HG02840 (cell line): Measurements from ENCODE around the gene ZBED2.
A peak's percentile ranks its signal among the peaks of the same experiment; 100 is the strongest.

ENCODE experiments used
- ATAC-seq: cut with Tn5 transposase; IDR thresholded peaks from one replicate; pipeline ENCODE4 v1.9.1; 2021; ENCODE audit warnings: mild to moderate bottlenecking, moderate library complexity, moderate number of reproducible peaks; ENCODE audit not compliant: unreplicated experiment, low FRiP score

Gene ZBED2

DNA sequence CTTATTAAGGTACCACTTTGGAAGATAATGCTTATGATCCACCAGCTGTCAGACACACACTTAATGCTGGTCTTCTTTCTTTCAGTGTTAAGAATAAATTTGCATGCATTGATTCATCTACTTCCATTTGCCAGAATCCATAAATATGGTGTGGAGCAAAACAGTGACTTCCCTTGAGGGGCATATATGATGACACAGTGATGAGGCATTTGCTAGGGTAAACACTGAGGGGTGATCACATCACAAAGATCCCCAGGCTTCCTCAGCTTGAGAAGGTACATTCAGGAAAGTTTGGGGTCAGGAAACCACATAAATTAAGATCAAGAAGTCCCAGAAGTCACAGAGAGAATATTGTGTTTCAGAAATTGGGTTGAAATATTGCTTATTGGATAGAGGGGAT, 9.9 kb upstream of the ZBED2 start:
- no peak for ATAC-seq

DNA sequence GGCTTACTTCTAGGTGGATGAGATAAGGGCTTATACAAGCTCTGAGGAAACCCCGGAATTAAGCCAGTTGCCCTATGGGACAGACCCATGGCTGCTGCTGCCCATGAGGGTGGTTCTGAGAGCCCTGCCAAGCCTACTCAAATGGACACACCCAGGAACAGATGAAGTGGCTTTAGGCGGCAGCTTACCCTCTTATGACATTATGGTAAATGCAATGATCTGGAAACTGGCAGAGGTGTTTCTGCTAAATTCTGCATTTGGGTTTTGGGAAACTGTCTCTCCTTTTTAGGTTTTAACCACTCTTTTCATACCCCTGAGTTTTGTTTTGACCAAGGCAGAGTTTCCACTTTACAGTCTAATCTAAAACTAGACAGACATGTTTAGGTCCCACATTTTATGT, 9.0 kb upstream of the ZBED2 start:
- ATAC-seq, result no peak

DNA sequence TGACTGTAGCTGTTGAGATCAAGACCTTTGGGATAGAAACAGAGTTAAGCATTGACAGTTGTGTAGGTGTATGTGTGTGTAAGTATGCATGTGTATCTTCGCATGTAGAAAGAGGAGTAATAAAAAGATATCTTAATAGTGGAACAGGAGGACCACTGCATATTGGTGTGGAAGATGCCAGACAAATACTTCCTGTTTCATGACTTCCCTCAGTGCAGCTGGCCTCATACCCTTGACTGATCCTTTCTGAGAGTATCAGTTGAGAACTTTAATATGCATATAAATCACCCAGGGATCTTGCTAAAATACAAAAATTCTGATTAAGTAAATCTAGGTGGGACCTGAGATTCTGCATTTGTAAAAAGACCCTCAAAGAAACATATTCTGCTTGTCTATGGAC, 8.5 kb upstream of the ZBED2 start:
- ATAC-seq, result no peak

DNA sequence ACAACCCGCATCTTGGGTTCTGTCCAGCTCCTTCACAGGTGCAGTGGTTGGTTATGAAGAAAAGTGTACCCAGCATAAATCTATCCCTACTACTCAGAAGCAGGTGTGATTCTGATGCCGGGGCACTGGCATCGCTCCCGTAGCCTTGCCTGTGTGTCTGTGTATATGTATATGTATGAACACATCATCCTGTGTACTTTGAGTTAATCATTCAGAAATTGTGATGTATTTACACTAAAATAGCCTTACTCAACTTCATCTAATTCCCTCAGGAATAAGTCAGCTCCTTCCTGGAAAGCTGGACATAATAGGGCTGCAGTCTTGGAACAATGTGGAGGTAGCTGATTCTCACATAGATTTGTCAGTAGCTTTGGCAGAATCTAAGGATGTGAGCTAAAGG, 6.7 kb upstream of the ZBED2 start:
- ATAC-seq, result no peak

DNA sequence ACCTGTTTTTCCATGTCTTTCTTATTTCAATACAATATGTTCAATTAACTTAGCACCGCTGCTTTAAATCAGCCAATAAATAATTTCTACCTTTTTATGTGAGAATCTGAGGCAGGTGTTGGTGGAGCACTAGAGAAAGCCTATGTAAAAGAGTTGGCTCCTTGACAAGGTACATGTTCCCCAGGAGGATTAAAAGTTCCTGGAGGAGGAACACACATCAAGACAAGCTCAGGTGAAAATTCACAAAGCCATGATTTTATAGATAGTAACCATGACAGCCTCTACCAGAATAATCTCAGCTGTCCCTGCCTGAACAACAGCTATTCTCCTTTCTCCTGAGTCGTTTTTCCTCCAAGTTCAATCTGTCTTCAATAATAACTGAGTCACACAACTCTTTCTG, 3.4 kb upstream of the ZBED2 start:
- no peak for ATAC-seq

DNA sequence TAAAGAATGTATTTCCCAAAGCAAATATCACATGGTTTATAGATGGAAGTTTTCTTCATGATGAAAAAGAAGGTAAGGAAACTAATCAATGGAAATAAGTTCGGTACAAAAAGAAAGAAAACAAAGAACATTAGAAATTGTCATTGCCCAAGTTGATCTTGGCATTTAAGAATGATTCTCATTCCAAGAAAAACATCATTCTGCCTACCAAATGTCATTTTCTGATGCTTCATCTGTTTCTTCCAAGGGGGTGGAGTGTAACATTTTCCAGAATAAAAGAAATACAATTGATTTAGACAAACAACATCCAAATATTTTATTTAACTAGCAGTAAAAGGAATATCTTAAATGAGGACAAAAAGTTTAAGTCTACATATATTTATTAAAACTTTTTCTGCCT, 3.0 kb upstream of the ZBED2 start:
- no peak for ATAC-seq

DNA sequence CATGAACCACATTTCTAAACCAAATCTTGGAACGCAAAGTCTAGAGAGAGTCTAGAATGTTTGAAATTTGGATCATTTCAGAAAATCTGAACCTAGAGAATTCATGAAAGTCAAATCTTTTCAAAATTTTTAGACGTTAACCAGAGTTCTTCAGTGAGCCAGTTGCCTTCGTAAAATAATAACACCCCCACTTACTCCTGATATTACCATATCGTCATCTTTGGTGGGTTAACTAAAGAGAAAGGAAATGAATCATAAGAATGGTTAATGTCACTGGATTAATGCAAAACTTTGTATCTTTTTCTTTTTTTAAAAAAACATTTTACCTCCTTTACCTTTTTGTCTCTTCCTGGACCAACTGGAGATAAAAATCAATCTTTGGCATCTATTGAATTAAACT, 1.2 kb upstream of the ZBED2 start:
- no peak for ATAC-seq

DNA sequence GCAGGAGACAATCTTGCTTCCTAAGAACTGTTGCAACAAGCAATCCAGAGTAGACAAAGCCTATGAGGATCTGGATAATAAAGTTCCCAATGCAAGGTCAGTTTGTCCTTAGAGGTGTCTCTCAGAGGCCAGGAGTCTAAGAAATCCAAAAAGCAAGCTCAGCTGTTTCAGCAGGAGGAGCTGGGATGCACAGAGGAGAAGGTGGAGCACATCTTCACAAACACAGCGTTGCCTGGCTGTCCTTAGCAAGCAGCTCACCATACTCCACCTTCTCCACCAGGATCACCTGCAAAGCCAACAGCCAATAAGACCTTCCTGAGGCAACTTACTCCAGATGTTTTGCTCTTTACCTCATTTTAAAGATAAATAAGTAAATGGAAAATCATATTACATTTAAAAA, 365 bp downstream of the ZBED2 start:
- peak; percentile 7 for ATAC-seq

DNA sequence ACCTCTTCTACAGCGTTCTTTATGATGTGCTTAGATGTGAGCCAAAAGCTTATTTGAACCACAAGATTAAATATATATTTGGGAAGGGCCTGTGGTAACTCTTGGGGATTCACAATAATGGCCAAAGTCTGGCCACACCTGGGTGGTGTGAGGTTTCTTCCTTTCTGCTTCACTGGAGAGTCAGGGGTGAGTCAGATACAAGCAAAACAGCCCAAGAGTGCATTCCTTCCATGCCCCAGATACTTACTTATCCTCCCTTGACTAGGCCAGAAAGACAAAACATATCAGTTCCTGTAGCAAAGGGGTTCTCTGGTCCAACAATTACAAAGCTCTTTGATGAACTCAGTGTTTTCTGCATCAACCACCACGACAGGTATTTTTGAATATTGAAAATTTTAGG, 941 bp downstream of the ZBED2 start:
- ATAC-seq, result peak; percentile 68

DNA sequence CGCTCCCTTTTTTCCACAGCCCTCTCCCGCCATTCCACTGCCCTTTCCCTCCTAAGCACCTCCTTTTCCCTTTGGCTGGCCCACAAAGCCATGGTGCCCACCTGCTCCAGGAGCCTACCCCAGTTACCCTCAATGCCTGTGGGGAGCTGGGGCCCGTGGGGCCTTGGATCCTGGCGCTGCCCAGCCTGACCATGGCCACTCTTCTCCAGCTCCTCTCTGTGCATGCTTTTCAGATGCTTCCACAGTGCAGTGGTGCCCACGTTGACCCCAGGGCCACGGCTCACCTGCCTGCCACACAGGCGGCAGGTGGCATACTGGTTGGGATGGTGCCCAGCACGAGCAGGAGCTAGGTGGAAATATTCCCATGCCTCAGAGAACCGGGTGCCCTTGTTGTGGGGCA, 1.5 kb downstream of the ZBED2 start:
- ATAC-seq, result no peak

DNA sequence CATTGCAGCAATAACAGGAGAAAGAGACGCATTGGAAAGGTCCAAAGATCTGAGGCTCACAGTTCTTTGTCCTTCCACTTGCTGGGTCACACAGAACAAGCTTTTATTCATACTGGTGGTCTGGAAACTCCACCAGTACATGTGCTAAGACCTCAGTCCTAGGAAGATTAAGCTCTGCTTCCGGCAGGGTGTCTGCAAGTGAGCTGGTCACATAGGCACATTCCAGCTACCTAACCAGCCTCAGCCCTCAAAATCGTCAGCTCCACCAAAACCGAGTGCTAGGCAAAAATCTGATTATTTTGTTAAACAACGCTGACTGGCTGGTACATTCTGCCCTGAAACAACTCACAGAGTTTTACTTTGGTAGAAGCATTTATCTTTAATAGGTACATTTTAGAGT, 2.2 kb downstream of the ZBED2 start:
- ATAC-seq, result no peak

DNA sequence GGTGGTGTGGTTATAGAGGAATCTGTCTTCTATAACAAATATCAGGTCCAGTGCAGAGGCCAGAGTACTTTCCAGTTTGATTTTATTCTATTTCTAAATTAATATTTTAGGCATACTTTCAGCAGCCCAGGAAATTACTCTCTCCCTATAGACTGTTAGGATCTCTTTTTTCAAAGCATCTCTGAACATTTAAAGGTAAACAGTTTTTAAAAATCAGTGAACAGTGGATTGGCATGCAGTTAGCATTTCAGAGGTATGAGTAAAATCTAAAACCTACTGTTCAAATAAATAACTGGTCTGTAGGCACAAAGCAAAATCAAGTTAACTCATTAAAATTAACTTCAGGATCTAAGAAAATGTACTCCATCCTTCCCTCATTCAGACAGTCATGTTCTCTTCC, 3.0 kb downstream of the ZBED2 start:
- no peak for ATAC-seq

DNA sequence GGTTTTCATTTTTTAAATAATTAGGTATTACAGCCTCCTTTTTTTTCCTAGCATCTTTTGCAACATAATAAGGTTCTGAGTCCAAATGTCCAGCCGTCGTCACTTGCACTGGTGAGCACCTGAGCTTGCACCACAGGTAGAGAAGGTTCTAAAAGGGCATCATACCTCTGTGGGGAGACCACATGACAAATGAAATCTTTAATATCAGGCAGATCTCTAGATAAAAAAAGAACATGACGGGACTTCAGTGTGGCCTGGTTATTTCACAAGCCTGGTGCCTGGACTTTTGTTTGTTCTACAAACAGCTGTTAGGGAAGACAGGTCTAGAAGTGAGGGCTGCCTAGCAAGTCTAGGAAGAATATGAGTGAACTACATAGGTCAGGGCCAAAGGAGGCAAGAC, 3.6 kb downstream of the ZBED2 start:
- ATAC-seq, result no peak

DNA sequence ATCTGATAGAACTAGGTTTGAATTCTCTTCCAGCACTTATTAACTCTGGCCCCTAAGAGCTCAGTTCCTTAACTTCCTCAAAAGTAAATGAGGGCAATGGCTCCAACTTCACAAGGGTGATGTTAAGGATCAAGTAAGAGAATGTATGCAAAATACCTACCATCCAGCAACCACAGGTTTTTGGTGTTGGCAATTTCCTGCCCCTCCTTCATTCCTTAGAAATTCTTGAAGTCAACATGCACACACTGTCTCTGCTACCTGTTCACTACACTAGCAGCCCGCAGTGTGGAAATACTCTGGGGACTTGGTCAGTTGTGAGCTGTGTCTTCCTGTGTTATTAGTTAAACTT, 5.0 kb downstream of the ZBED2 start:
- ATAC-seq, result no peak

DNA sequence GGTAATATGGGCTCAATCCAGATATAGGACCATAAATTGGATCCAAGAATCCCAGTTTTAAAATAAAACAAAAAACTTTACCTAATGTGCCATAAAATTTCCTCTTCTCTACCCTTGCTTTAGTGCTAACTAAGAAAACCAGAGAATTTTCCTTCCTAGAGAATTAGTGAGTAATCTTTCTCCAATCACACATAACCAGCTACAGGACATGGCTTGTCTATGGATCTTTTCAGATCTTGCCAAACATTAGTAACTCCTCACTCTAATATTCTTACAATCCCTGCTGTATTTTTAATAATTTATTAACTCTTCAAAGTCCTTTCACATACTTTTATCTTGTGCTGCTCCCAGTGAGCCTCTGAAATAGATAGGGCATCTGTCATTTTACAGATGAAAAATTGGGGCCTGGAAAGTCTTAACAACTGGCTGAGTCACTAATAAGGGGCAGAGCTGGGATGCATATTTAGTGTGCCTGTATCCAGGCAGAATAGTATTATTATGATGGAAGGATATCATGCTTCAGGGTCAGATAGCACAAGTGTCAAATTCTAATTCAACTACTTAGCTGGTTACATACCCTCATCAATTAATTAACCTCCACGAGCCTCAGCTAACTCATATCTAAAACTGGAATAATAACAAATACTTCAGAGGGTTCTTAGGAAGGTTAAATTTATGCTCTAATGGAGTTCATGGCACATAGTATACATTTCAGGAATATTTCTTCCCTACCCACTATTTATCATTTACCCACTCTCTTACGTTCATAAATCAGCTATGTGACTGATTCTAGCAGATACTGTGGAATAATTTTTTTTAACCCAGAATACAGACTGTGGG, 5.6 kb downstream of the ZBED2 start:
- ATAC-seq, result no peak

DNA sequence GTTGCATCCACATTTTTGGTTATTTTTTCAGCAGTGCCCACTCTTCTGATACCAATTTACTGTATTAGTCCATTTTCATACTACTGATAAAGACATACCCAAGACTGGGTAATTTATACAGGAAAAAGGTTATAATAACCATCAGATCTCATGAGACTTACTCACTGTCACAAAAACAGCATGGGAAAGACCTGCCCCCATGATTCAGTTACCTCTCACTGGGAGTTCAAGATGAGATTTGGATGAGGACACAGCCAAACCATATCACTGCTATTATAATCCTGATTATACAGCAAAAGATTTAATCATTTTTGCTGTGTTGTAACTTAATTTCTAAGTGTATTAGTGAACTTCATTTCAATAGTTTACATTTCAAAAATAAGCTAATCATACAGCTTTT, 6.6 kb downstream of the ZBED2 start:
- no peak for ATAC-seq

DNA sequence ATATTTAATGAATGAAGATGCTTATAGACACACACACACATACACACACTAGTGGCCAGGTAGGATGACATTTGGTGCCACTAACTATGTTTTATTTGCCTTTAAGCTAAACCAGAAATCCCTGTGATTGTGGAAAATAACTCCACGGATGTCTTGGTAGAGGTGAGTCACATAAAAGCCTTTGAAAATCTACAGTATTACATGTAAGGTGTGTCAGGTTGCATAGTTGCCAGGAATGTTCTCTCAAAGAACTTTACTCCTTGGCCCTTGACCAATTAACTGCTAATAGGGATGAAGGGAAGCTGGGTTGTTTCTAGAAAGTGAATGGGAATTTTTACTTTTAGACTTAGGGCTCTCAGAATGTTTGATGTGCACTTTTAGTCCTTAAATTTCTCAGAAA, 9.9 kb downstream of the ZBED2 start:
- no peak for ATAC-seq

DNA sequence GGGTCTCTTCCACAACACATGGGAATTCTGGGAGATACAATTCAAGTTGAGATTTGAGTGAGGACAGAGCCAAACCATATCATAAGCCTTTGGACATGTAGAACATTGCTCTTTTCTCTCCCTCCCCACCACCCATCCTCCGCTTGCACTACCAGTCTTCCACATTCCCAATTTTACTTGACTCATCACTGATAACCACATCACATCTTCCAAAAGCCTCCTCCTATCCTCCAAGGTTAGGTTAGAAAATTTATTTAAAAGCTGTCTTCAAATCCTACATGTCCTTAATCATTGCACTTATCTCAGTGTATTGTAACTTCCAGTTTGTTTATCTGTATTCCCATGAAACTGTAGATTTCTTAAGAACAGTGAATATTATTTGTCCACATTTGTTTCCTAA, 10.4 kb downstream of the ZBED2 start:
- no peak for ATAC-seq

DNA sequence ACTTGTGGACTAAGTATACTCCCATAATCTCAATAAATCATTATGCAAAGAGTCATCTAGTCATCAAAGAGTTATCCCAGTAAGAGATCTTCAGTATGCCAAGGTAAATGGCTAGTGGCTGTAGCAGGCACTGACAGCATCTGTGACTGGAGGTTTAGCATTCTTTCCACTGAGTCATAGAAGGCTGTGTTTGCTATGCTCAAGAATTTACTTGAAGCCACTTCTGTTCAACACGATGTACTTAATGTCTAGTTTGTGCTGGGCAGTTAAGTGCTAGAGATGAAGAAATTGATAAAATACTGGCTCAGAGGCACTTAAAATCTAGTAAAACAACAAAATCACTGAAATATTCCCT, 13.0 kb downstream of the ZBED2 start:
- ATAC-seq, result no peak

DNA sequence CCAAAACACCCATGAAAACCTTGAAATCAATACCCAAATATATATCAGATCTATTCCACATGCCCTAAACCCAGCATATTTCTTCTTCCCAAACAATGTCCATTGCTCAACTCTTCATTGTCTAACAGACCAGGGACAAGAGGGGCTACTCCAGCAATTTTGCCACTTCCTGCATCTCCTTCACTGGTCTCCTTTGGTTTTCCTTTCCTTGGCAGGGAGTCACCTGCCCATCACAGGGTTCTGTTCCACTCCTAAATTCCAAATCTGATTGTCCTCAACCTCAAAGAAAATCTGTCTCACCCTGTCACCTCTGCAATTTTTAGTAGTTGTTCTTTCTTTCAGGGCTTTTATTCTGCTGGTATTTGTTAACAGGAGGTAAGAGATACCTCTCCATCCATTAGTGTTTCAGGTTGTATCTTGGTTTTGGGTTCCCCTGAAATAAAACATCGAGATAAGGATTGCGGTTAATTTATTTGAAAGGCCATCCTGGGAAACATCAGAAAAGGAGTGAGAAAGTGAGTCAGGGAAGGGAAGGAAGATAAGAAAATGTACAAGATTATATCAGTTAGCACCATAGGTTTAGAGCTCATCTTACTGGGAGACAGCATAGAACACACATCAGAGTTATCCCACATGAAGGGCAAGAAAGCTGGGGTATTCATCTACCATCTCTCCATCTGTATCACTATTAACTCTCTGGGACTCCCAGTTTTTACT, 13.6 kb downstream of the ZBED2 start:
- no peak for ATAC-seq

DNA sequence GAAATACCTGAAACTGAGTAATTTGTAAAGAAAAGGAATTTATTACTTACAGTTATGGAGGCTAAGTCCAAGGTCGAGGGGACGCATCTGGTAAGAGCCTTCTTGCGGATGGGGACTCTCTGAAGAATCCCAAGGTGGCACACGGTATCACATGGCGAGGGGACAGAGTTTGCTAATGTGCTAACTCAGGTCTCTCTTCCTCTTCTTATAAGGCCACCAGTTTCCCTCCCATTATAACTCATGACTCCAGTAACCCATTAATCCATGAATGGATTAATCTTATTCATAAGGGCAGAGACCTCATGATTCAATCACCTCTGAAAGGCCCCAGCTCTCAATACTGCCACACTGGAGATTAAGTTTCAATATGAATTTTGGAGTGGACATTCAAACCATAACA, 15.7 kb downstream of the ZBED2 start:
- ATAC-seq, result no peak

DNA sequence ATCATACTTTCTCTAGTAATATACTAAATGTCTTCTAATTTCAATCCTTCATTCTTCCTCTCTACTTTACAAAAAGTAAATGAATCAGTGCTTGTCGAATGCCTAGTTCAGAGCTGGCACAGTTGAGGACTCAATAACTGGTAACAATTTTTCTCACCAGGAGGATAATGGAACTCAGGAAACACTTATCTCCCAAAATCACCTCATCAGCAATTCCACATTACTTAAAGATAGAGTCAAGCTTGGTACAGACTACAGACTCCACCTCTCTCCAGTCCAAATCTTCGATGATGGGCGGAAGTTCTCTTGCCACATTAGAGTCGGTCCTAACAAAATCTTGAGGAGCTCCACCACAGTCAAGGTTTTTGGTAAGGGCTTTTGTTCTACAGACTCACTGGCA, 16.3 kb downstream of the ZBED2 start:
- ATAC-seq, result no peak
